PC-3 (cell line): ENCODE measurements around the gene EMX2. TPM values are rescaled to one million over a fixed set of nuclear protein-coding genes. Genes with fewer than 3 reads are reported as not detected.

Experiments used
- ATAC-seq: fragments of 200-7000 bp; cut with Tn5 transposase; 2 replicates; pipeline ENCODE4 v1.9.1; 2020; ENCODE audit warnings: mild to moderate bottlenecking, moderate library complexity
- BruUV-seq: library from RNA; stranded (reverse); fragments of 400-500 nt; replicated peaks from 2 replicates; lab custom pipeline; 2021; lab: Mats Ljungman, UMichigan
- CTCF ChIA-PET: fragments of 300-600 bp; sonication (Branson Sonifier 250); formaldehyde crosslinking; loops from one replicate; lab custom pipeline; 2022; ENCODE audit warnings: antibody characterized with exemption; lab: Charles Lee
- POLR2A ChIA-PET: fragments of 300-600 bp; sonication (Branson Sonifier 250); formaldehyde crosslinking; loops from one replicate; lab custom pipeline; 2022; ENCODE audit warnings: antibody characterized with exemption; ENCODE audit not compliant: unreplicated experiment; lab: Charles Lee
- DNase-seq: peaks from one replicate; pipeline ENCODE4 v3.0.0-alpha.2; 2015
- H2AFZ ChIP-seq: fragments of 300-600 bp; sonication (generic); 2 replicates; pipeline ENCODE4 v1.6.0; 2016; ENCODE audit warnings: antibody characterized with exemption, low read length
- H3F3A ChIP-seq: fragments of 300-600 bp; sonication (generic); one replicate; pipeline ENCODE4 v1.6.0; 2017; ENCODE audit warnings: antibody characterized with exemption, low read length, control low read depth, mild to moderate bottlenecking; ENCODE audit not compliant: unreplicated experiment
- H3K27ac ChIP-seq: fragments of 300-600 bp; sonication (generic); 2 replicates; pipeline ENCODE4 v1.5.1; 2016; ENCODE audit warnings: mild to moderate bottlenecking, low read length
- H3K27me3 ChIP-seq: fragments of 300-600 bp; sonication (generic); 2 replicates; pipeline ENCODE4 v1.6.1; 2016; ENCODE audit warnings: low read length, mixed read lengths
- H3K36me3 ChIP-seq: fragments of 300-600 bp; sonication (generic); 2 replicates; pipeline ENCODE4 v1.6.1; 2016; ENCODE audit warnings: low read depth, mixed run types, low read length, mixed read lengths
- H3K4me1 ChIP-seq: fragments of 300-600 bp; sonication (generic); 2 replicates; pipeline ENCODE4 v1.5.1; 2016; ENCODE audit warnings: low read length; ENCODE audit not compliant: insufficient read depth
- H3K4me2 ChIP-seq: fragments of 300-600 bp; sonication (generic); 2 replicates; pipeline ENCODE4 v1.6.0; 2016; ENCODE audit warnings: low read length
- H3K4me3 ChIP-seq: fragments of 300-600 bp; sonication (generic); 2 replicates; pipeline ENCODE4 v1.5.1; 2016; ENCODE audit warnings: mild to moderate bottlenecking, low read length, mixed read lengths
- H3K79me2 ChIP-seq: fragments of 300-600 bp; sonication (generic); 2 replicates; pipeline ENCODE4 v1.6.1; 2017; ENCODE audit warnings: low read length, mixed read lengths
- H3K9ac ChIP-seq: fragments of 300-600 bp; sonication (generic); 2 replicates; pipeline ENCODE4 v1.6.0; 2016; ENCODE audit warnings: mild to moderate bottlenecking, low read length
- H3K9me2 ChIP-seq: fragments of 300-600 bp; sonication (generic); replicated peaks from 2 replicates; pipeline ENCODE4 v1.6.1; 2016; ENCODE audit warnings: mixed run types, low read length, mixed read lengths
- H3K9me3 ChIP-seq: fragments of 300-600 bp; sonication (generic); 2 replicates; pipeline ENCODE4 v1.6.1; 2016; ENCODE audit warnings: low read length, mixed read lengths
- H4K20me1 ChIP-seq: fragments of 300-600 bp; sonication (generic); 2 replicates; pipeline ENCODE4 v1.6.1; 2016; ENCODE audit warnings: low read length, mixed read lengths
- CTCF ChIP-seq: fragments of 300-600 bp; sonication (generic); conservative IDR thresholded peaks from 2 replicates; pipeline ENCODE4 v1.5.1; 2017; ENCODE audit warnings: antibody characterized with exemption, low read depth, mild to moderate bottlenecking, low read length
- EZH2 ChIP-seq: fragments of 300-600 bp; sonication (generic); IDR thresholded peaks from one replicate; pipeline ENCODE4 v1.6.1; 2017; ENCODE audit warnings: antibody characterized with exemption, mild to moderate bottlenecking, low read length; ENCODE audit not compliant: unreplicated experiment
- EZH2phosphoT487 ChIP-seq: fragments of 300-600 bp; sonication (generic); IDR thresholded peaks from 2 replicates; pipeline ENCODE4 v1.6.1; 2018; ENCODE audit warnings: mild to moderate bottlenecking, antibody characterized with exemption, low read length, borderline replicate concordance
- intact Hi-C: fragments of 100-400 bp; cut with micrococcal nuclease; formaldehyde crosslinking; loops from 2 replicates; pipeline ENCODE4 v1.9.0; 2023
- total RNA-seq: library from RNA; depleted of rRNA; stranded (reverse); fragments of >200 nt; gene quantifications from 2 replicates; pipeline ENCODE4 v1.2.3, GENCODE V29; 2014

The EMX2 gene
- total RNA-seq, 1 experiment from 2014 or later = not detected

GRCh38 chr10:117547716-117548668 is 5.4 kb downstream of the EMX2 start:
- Histone ChIP-seq H3K4me1 (no peaks in the 10 kb centered on the region), H3K27me3 (peaks cover 82% of the 10 kb centered on the region), H3K9me3 (no peaks in the 10 kb centered on the region), H3K9me2 (no peaks in the 10 kb centered on the region), H4K20me1 (no peaks in the 10 kb centered on the region), H3K4me2 (no peak overlapping the region), H2AFZ (no peak overlapping the region), H3K4me3 (no peak overlapping the region), H3K36me3 (no peaks in the 10 kb centered on the region), H3K79me2 (no peaks in the 10 kb centered on the region), H3K9ac (no peak overlapping the region), H3F3A (no peaks in the 10 kb centered on the region), H3K27ac (no peak overlapping the region)
- CTCF ChIA-PET = interaction anchor here (0.6 kb wide), 1 partner anchor 312 kb away, joined by 7 read pairs; no protein-coding TSS in a partner anchor
- intact Hi-C loops = no loop called here
- POLR2A ChIA-PET = no interaction called here
- BruUV-seq = no TSS peak
- no peak for ATAC-seq
- no peak for DNase-seq
- TF ChIP-seq EZH2 (no peak), EZH2phosphoT487 (no peak), CTCF (no peak)

- ATAC-seq (no peak), DNase-seq (no peak)
- Histone ChIP-seq H3F3A (no peaks in the 10 kb centered on the region), H2AFZ (no peak overlapping the region), H3K27ac (no peak overlapping the region), H3K4me1 (no peaks in the 10 kb centered on the region), H3K79me2 (no peaks in the 10 kb centered on the region), H3K36me3 (no peaks in the 10 kb centered on the region), H3K27me3 (peaks cover 74% of the 10 kb centered on the region), H4K20me1 (no peaks in the 10 kb centered on the region), H3K4me2 (no peak overlapping the region), H3K9me3 (no peaks in the 10 kb centered on the region), H3K9me2 (no peaks in the 10 kb centered on the region), H3K9ac (no peak overlapping the region), H3K4me3 (no peak overlapping the region)
- CTCF ChIA-PET = no interaction called here
- TF ChIP-seq EZH2phosphoT487 = no peak
- no peak for TF ChIP-seq CTCF
- no peak for TF ChIP-seq EZH2
- no TSS peak for BruUV-seq
- intact Hi-C loops = no loop called here
- POLR2A ChIA-PET = no interaction called here
These were observed 6.6 kb downstream of the EMX2 start for GRCh38 chr10:117549100-117549585.

GRCh38 chr10:117550076-117550475 is 7.5 kb downstream of the EMX2 start:
- H3K4me2 ChIP-seq = no peak overlapping the region
- H3K4me3 ChIP-seq = no peak overlapping the region
- no peaks in the 10 kb centered on the region for H3F3A ChIP-seq
- ChIA-PET POLR2A (no interaction called here), CTCF (no interaction called here)
- no peak for TF ChIP-seq EZH2
- TF ChIP-seq CTCF = no peak
- H2AFZ ChIP-seq = no peak overlapping the region
- H3K9ac ChIP-seq = no peak overlapping the region
- no peaks in the 10 kb centered on the region for H3K9me3 ChIP-seq
- no peak for DNase-seq
- no peaks in the 10 kb centered on the region for H3K9me2 ChIP-seq
- H3K79me2 ChIP-seq = no peaks in the 10 kb centered on the region
- H4K20me1 ChIP-seq = no peaks in the 10 kb centered on the region
- H3K27me3 ChIP-seq = peaks cover 64% of the 10 kb centered on the region
- intact Hi-C loops = no loop called here
- H3K36me3 ChIP-seq = no peaks in the 10 kb centered on the region
- no peaks in the 10 kb centered on the region for H3K4me1 ChIP-seq
- BruUV-seq = no TSS peak
- H3K27ac ChIP-seq = no peak overlapping the region
- ATAC-seq = no peak
